HepG2 (cell line): ENCODE results near the gene TAP1. TPM values are rescaled to one million over a fixed set of nuclear protein-coding genes. Genes with fewer than 3 reads are reported as not detected.

Experiments
- BORCS8-MEF2B ChIP-seq: sonication (generic); formaldehyde crosslinking; IDR thresholded peaks from 2 replicates; pipeline ENCODE4 v1.8.0; 2022; ENCODE audit warnings: mild to moderate bottlenecking, missing genetic modification reagents
- CBX2 ChIP-seq, 2 experiments: fragments of 200-600 bp in 1 of 2; sonication (generic); formaldehyde crosslinking in 1 of 2; IDR thresholded peaks; 2 replicates each; pipeline versions ENCODE4 v1.7.0 to v1.8.1; 2018 to 2022; ENCODE audit warnings: low read depth in 2 of 2, low read length in 1 of 2, mild to moderate bottlenecking in 1 of 2, missing genetic modification reagents in 1 of 2
- FOSL1 ChIP-seq: sonication (generic); formaldehyde crosslinking; IDR thresholded peaks from 2 replicates; pipeline ENCODE4 v1.9.0; 2021; ENCODE audit warnings: missing genetic modification reagents, borderline replicate concordance
- HMGA1 ChIP-seq: sonication (generic); formaldehyde crosslinking; conservative IDR thresholded peaks from 2 replicates; pipeline ENCODE4 v1.4.0; 2020; ENCODE audit warnings: missing genetic modification reagents
- KLF6 ChIP-seq: IDR thresholded peaks from 2 replicates; pipeline ENCODE4 v1.8.0; 2016; ENCODE audit warnings: missing biosample characterization, missing genetic modification reagents
- NFE2L1 ChIP-seq: sonication (generic); formaldehyde crosslinking; IDR thresholded peaks from 2 replicates; pipeline ENCODE4 v1.4.0; 2020; ENCODE audit warnings: missing genetic modification reagents, mild to moderate bottlenecking, borderline replicate concordance
- NFKB2 ChIP-seq: sonication (generic); formaldehyde crosslinking; IDR thresholded peaks from 2 replicates; pipeline ENCODE4 v1.4.0; 2020; ENCODE audit warnings: missing genetic modification reagents, borderline replicate concordance
- PHF8 ChIP-seq: sonication (generic); formaldehyde crosslinking; IDR thresholded peaks from 2 replicates; pipeline ENCODE4 v1.5.0; 2020; ENCODE audit warnings: missing genetic modification reagents
- SCMH1 ChIP-seq: sonication (generic); formaldehyde crosslinking; IDR thresholded peaks from 2 replicates; pipeline ENCODE4 v1.9.0; 2021; ENCODE audit warnings: missing genetic modification reagents, mild to moderate bottlenecking, borderline replicate concordance
- TFDP1 ChIP-seq: IDR thresholded peaks from 2 replicates; pipeline ENCODE4 v1.6.1; 2016; ENCODE audit warnings: missing compliant biosample characterization, missing genetic modification reagents, borderline replicate concordance
- U2AF2 ChIP-seq: fragments of 200-400 bp; formaldehyde crosslinking; IDR thresholded peaks from 2 replicates; pipeline ENCODE4 v1.6.1; 2017; ENCODE audit warnings: low read depth, mild to moderate bottlenecking, low read length
- ZBTB7B ChIP-seq: sonication (generic); formaldehyde crosslinking; IDR thresholded peaks from 2 replicates; pipeline ENCODE4 v1.4.0; 2020; ENCODE audit warnings: missing genetic modification reagents
- ZMYM4 ChIP-seq: sonication (generic); formaldehyde crosslinking; IDR thresholded peaks from 2 replicates; pipeline ENCODE4 v1.8.1; 2023; ENCODE audit warnings: mild to moderate bottlenecking, missing genetic modification reagents
- ZNF224 ChIP-seq: sonication (generic); formaldehyde crosslinking; IDR thresholded peaks from 2 replicates; pipeline ENCODE4 v1.5.0; 2020; ENCODE audit warnings: mild to moderate bottlenecking, missing genetic modification reagents
- ZNF337 ChIP-seq: sonication (generic); formaldehyde crosslinking; IDR thresholded peaks from 2 replicates; pipeline ENCODE4 v1.5.1; 2020; ENCODE audit warnings: missing genetic modification reagents, low read depth, mild to moderate bottlenecking, borderline replicate concordance
- polyA plus RNA-seq, 8 experiments: library from polyadenylated mRNA; depleted of rRNA in 3 of 8; stranded (reverse) in 7 of 8; unstranded in 1 of 8; fragments of >200 nt; fragmentation: Illumina TruSeq in 4 of 8; extraction: Trizol in 4 of 8; gene quantifications; 2 replicates each; pipeline versions ENCODE4 v1.2.1 to v1.2.3, GENCODE V29; 2011 to 2016; ENCODE audit warnings: low read depth in 4 of 8, missing spikeins in 1 of 8, mixed read lengths in 1 of 8; ENCODE audit not compliant: insufficient read depth in 1 of 8
- total RNA-seq, 5 experiments: library from RNA; depleted of rRNA; stranded (reverse); fragments of >200 nt; fragmentation: Illumina TruSeq; extraction: Trizol; gene quantifications; 2 replicates each; pipeline ENCODE4 v1.2.3, GENCODE V29; 2016; ENCODE audit warnings: low read depth in 1 of 5
- TF ChIP-seq, protein P1 (sequence below): sonication (generic); formaldehyde crosslinking; IDR thresholded peaks from 2 replicates; pipeline ENCODE4 v1.5.0; 2020; ENCODE audit warnings: mild to moderate bottlenecking, missing genetic modification reagents, borderline replicate concordance
- TF ChIP-seq, protein P2 (sequence below): sonication (generic); formaldehyde crosslinking; IDR thresholded peaks from 2 replicates; pipeline ENCODE4 v1.4.0; 2020; ENCODE audit warnings: missing genetic modification reagents

Gene TAP1
- total and polyA plus RNA-seq, 2 of the 13 experiments (the other 11 are each of a cell fraction or from before 2014, with no cell fraction given) = 31.2 to 52.2 TPM

GRCh38 chr6:32853541-32854375 lies at the start of gene TAP1, which contains the start of gene PSMB9 (continued):
- TF ChIP-seq, protein P1, sequence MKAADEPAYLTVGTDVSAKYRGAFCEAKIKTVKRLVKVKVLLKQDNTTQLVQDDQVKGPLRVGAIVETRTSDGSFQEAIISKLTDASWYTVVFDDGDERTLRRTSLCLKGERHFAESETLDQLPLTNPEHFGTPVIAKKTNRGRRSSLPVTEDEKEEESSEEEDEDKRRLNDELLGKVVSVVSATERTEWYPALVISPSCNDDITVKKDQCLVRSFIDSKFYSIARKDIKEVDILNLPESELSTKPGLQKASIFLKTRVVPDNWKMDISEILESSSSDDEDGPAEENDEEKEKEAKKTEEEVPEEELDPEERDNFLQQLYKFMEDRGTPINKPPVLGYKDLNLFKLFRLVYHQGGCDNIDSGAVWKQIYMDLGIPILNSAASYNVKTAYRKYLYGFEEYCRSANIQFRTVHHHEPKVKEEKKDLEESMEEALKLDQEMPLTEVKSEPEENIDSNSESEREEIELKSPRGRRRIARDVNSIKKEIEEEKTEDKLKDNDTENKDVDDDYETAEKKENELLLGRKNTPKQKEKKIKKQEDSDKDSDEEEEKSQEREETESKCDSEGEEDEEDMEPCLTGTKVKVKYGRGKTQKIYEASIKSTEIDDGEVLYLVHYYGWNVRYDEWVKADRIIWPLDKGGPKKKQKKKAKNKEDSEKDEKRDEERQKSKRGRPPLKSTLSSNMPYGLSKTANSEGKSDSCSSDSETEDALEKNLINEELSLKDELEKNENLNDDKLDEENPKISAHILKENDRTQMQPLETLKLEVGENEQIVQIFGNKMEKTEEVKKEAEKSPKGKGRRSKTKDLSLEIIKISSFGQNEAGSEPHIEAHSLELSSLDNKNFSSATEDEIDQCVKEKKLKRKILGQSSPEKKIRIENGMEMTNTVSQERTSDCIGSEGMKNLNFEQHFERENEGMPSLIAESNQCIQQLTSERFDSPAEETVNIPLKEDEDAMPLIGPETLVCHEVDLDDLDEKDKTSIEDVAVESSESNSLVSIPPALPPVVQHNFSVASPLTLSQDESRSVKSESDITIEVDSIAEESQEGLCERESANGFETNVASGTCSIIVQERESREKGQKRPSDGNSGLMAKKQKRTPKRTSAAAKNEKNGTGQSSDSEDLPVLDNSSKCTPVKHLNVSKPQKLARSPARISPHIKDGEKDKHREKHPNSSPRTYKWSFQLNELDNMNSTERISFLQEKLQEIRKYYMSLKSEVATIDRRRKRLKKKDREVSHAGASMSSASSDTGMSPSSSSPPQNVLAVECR (CRISPR knock-in tag) = peak; percentile 79; the same call in 1 of the 2 replicates
- TF ChIP-seq NFKB2 (CRISPR knock-in tag) (no peak; the same call in 1 of the 2 replicates), ZBTB7B (peak; percentile 9; the same call in 1 of the 2 replicates), SCMH1 (no peak), NFE2L1 (CRISPR knock-in tag) (no peak), HMGA1 (CRISPR knock-in tag) (no peak), FOSL1 (CRISPR knock-in tag) (no peak), ZMYM4 (CRISPR knock-in tag) (peak; percentile 58; the same call in 1 of the 2 replicates), U2AF2 (no peak), CBX2 (IDR thresholded peaks at IDR 0.05; ENCODE audit: low read depth, low read length) (no peak), CBX2 (CRISPR knock-in tag; IDR thresholded peaks at IDR 0.05; ENCODE audit: low read depth) (no peak), ZNF337 (CRISPR knock-in tag) (peak; percentile 85; the same call in 1 of the 2 replicates), KLF6 (CRISPR knock-in tag) (0 out of 2 replicates have a peak, but pooled peaks have one; percentile 79), ZNF224 (CRISPR knock-in tag) (peak; percentile 74; the same call in 1 of the 2 replicates), TFDP1 (CRISPR knock-in tag) (peak; percentile 80; the same call in 1 of the 2 replicates), BORCS8-MEF2B (CRISPR knock-in tag) (peak; percentile 73), PHF8 (CRISPR knock-in tag) (peak; percentile 92)
- TF ChIP-seq, protein P2, sequence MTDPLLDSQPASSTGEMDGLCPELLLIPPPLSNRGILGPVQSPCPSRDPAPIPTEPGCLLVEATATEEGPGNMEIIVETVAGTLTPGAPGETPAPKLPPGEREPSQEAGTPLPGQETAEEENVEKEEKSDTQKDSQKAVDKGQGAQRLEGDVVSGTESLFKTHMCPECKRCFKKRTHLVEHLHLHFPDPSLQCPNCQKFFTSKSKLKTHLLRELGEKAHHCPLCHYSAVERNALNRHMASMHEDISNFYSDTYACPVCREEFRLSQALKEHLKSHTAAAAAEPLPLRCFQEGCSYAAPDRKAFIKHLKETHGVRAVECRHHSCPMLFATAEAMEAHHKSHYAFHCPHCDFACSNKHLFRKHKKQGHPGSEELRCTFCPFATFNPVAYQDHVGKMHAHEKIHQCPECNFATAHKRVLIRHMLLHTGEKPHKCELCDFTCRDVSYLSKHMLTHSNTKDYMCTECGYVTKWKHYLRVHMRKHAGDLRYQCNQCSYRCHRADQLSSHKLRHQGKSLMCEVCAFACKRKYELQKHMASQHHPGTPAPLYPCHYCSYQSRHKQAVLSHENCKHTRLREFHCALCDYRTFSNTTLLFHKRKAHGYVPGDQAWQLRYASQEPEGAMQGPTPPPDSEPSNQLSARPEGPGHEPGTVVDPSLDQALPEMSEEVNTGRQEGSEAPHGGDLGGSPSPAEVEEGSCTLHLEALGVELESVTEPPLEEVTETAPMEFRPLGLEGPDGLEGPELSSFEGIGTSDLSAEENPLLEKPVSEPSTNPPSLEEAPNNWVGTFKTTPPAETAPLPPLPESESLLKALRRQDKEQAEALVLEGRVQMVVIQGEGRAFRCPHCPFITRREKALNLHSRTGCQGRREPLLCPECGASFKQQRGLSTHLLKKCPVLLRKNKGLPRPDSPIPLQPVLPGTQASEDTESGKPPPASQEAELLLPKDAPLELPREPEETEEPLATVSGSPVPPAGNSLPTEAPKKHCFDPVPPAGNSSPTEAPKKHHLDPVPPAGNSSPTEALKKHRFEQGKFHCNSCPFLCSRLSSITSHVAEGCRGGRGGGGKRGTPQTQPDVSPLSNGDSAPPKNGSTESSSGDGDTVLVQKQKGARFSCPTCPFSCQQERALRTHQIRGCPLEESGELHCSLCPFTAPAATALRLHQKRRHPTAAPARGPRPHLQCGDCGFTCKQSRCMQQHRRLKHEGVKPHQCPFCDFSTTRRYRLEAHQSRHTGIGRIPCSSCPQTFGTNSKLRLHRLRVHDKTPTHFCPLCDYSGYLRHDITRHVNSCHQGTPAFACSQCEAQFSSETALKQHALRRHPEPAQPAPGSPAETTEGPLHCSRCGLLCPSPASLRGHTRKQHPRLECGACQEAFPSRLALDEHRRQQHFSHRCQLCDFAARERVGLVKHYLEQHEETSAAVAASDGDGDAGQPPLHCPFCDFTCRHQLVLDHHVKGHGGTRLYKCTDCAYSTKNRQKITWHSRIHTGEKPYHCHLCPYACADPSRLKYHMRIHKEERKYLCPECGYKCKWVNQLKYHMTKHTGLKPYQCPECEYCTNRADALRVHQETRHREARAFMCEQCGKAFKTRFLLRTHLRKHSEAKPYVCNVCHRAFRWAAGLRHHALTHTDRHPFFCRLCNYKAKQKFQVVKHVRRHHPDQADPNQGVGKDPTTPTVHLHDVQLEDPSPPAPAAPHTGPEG = peak; percentile 98
